AG09309 (cell line): ENCODE results near the gene CNOT1.

Experiments
- DNase-seq: peaks from one replicate; pipeline ENCODE4 v3.0.0-alpha.2; 2010; ENCODE audit warnings: low read depth
- H3K4me3 ChIP-seq: 2 replicates; pipeline ENCODE4 v1.5.1; 2011; ENCODE audit warnings: mild to moderate bottlenecking, low read depth, low read length, moderate library complexity; ENCODE audit not compliant: control insufficient read depth
- TF ChIP-seq, protein P1 (sequence below): IDR thresholded peaks from 2 replicates; pipeline ENCODE4 v1.5.1; 2011; ENCODE audit warnings: mild to moderate bottlenecking, low read depth, low read length, inconsistent platforms; ENCODE audit not compliant: insufficient read depth, control insufficient read depth; ENCODE audit errors: missing control alignments

CNOT1 gene

DNA sequence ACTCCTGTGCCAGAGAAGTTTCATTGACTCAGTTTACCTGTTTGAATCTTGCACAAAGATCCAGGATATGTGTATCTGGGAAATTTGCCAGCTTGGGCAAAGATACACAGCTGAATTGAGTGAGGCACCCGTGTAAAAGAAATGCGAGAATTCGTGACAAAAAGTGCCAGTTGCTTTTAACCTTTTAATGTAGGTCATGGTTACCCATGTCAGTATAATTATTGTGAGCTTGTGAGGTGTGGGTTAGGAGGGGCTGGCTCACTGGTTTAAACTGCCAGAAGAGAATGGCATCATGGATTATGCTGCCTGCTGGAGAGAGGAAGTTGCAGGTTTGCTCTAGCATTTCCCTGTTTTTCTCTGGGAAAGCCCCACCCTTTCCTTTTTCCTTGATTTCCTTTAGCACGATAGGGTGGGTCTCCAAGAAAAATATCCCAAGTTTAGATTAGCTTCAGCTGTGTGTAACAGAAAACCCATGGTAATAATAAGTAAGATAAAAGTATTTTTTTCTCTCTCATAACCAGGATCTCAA is 154.5 kb downstream of the CNOT1 start:
- DNase-seq, result no peak
- no peak overlapping the region for H3K4me3 ChIP-seq
- TF ChIP-seq, protein P1, sequence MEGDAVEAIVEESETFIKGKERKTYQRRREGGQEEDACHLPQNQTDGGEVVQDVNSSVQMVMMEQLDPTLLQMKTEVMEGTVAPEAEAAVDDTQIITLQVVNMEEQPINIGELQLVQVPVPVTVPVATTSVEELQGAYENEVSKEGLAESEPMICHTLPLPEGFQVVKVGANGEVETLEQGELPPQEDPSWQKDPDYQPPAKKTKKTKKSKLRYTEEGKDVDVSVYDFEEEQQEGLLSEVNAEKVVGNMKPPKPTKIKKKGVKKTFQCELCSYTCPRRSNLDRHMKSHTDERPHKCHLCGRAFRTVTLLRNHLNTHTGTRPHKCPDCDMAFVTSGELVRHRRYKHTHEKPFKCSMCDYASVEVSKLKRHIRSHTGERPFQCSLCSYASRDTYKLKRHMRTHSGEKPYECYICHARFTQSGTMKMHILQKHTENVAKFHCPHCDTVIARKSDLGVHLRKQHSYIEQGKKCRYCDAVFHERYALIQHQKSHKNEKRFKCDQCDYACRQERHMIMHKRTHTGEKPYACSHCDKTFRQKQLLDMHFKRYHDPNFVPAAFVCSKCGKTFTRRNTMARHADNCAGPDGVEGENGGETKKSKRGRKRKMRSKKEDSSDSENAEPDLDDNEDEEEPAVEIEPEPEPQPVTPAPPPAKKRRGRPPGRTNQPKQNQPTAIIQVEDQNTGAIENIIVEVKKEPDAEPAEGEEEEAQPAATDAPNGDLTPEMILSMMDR, result no peak

DNA sequence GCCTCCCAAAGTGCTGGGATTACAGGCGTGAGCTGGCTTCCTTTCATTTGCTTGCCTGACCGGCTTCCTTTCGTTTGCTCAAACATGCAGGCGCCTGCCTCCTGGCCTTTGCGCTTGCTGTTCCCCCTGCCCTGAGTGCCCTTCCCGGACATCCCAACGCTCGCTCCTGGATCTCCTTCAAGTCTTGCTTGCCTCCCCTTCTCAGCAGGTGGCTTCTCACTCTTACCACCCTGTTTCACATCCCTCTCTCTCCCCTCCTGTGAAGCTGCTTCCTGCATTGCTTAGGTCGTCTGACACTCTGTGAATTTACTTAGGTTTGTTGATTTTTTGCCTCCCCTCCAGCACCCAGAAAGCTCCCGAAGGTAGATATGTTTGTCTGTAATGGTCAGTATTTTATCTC is 155.3 kb downstream of the CNOT1 start:
- TF ChIP-seq, protein P1, result no peak
- no peak for DNase-seq
- no peak overlapping the region for H3K4me3 ChIP-seq

DNA sequence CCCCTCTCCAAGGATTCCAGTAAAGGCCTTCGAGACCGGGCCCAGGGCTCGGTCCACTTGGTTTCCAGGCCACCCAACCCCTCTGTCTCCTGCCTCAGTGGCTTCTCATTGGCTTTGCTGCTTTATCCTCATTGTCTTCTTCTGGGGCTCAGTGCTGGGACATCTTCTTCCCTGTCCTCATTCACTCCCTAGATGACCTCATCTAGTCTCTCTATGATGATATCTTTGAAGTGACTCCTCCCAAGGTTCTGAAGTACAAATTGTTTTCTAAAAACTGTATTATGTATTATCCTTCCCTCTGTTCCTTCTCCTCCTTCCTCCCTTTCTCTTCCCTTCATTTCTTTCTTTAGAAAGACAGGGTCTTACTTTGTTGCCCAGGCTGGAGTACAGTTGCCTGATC is 156.8 kb downstream of the CNOT1 start:
- DNase-seq, result no peak
- TF ChIP-seq, protein P1, result no peak

DNA sequence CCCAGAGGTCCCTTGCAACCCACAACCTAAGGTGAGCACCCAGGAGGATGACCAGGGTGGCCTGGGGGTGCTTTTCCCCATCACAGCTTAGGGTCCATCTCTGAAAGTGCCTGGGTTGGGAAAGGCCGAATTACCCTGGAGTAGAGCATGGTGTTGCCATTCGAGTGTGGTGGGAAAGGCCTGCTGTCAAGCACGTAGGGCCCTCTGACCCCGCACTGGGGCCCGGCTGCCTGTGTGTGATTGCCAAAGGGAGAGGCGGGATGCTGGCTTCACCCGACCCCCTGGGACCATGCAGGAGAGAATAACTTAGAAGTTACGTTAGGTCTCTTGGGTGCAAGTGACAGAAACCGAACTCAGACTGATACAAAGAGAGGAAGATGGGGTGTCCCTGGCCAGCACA is 157.4 kb downstream of the CNOT1 start:
- TF ChIP-seq, protein P1, result no peak

More for the DNA sequence above, 156.8 kb downstream of the CNOT1 start:
- no peak overlapping the region for H3K4me3 ChIP-seq

DNA sequence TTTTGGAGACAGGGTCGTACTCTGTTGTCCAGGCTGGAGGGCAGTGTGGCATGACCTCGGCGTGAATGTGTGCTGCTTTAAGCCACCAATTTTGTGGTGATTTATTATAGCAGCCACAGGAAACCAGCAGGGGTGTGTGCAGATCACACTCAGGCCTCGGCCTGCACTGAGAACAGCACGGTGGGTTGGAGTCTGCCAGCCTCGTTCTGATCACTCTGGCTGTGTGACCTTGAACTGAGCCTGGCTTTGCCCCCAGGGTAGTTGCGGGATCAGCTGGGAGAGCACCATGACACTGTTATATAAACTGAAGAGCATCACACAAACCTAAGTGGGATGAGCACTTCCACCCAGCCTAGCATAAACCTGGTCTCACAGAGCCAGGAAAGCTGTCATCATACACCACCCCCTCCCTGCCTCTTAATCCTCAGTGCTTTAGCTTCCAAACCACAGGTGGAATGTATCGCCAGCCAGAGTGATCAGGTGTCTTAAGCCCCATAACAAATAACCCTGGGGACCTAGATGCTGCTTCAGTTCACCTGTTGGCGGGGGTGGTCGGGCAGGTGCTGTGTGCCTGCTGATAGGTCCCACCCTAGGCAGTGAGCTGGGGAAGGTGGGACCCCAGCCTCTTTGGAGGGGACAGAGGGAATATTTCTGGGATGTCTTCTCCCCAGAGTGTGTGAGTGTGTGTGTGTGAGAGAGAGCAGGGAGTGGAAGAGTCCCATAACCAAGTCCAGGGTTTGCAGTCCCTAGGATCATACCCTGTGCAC is 158.2 kb downstream of the CNOT1 start:
- TF ChIP-seq, protein P1, result no peak
- no peak overlapping the region for H3K4me3 ChIP-seq
- no peak for DNase-seq

More for the DNA sequence above, 157.4 kb downstream of the CNOT1 start:
- H3K4me3 ChIP-seq, result no peak overlapping the region
- no peak for DNase-seq
